DOHH2 (cell line): ENCODE measurements around the gene RBM28.

ENCODE experiments used
- EZH2phosphoT487 ChIP-seq: fragments of 200-600 bp; sonication (generic); IDR thresholded peaks from 2 replicates; pipeline ENCODE4 v1.6.1; 2017; ENCODE audit warnings: borderline replicate concordance, mild to moderate bottlenecking, antibody characterized with exemption, low read length, moderate library complexity, mixed read lengths
- TF ChIP-seq, protein P1 (sequence below): fragments of 200-600 bp; sonication (generic); IDR thresholded peaks from one replicate; pipeline ENCODE4 v1.5.1; 2014; ENCODE audit warnings: antibody characterized with exemption, mild to moderate bottlenecking, low read depth, low read length; ENCODE audit not compliant: poor library complexity, severe bottlenecking

DNA sequence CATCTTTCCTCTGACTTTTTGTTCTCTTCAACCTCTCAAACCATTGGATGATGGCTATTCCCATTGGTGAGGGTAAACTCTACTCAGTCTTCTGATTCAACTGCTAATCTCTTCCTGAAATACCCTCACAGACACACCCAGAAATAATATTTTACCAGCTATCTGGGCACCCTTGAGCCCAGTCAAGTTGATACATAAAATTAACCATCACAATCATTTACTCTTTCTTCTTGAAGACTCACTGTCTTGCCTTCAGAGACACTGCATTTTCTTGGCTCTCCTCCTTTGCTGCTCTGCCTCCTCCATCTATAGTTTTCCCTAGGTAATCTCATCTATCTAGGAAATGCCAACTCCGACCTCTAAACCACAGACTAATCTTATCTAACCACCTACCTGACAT is 30.3 kb upstream of the RBM28 start:
- TF ChIP-seq, protein P1, sequence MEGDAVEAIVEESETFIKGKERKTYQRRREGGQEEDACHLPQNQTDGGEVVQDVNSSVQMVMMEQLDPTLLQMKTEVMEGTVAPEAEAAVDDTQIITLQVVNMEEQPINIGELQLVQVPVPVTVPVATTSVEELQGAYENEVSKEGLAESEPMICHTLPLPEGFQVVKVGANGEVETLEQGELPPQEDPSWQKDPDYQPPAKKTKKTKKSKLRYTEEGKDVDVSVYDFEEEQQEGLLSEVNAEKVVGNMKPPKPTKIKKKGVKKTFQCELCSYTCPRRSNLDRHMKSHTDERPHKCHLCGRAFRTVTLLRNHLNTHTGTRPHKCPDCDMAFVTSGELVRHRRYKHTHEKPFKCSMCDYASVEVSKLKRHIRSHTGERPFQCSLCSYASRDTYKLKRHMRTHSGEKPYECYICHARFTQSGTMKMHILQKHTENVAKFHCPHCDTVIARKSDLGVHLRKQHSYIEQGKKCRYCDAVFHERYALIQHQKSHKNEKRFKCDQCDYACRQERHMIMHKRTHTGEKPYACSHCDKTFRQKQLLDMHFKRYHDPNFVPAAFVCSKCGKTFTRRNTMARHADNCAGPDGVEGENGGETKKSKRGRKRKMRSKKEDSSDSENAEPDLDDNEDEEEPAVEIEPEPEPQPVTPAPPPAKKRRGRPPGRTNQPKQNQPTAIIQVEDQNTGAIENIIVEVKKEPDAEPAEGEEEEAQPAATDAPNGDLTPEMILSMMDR: no peak
- no peak for TF ChIP-seq EZH2phosphoT487
